Stimulated activated CD8-positive, alpha-beta memory T cell treated with anti-CD3 and anti-CD28 coated beads, Interleukin-4, amount 100 ng/mL, for 24 hours (primary cell): Measurements from ENCODE around the gene NDRG3.
A peak's percentile ranks its signal among the peaks of the same experiment; 100 is the strongest.
"Not testable (repeated sequence)": the region's sequence is repeated elsewhere in the genome, so short reads cannot be mapped to it uniquely, and the experiment has no call there.

Source experiments
- DNase-seq: peaks from one replicate; pipeline ENCODE4 v3.0.0-alpha.2; 2020; ENCODE audit warnings: low read depth

Gene NDRG3

GRCh38 chr20:36644032-36644705, 101.7 kb downstream of the NDRG3 start:
- DNase-seq, result peak; percentile 51

GRCh38 chr20:36642136-36642535, 103.8 kb downstream of the NDRG3 start:
- no peak for DNase-seq

GRCh38 chr20:36641506-36641843, 104.4 kb downstream of the NDRG3 start:
- no peak for DNase-seq

GRCh38 chr20:36638876-36639400, 107.0 kb downstream of the NDRG3 start:
- not testable (repeated sequence) for DNase-seq

GRCh38 chr20:36634342-36634741, 111.5 kb downstream of the NDRG3 start:
- DNase-seq, result no peak

- no peak for DNase-seq
These were observed 112.6 kb downstream of the NDRG3 start for GRCh38 chr20:36633285-36633772.

GRCh38 chr20:36632487-36633284, 113.2 kb downstream of the NDRG3 start:
- no peak for DNase-seq

- no peak for DNase-seq
These were observed 113.8 kb downstream of the NDRG3 start for GRCh38 chr20:36632147-36632486.

- no peak for DNase-seq
These were observed 114.2 kb downstream of the NDRG3 start for GRCh38 chr20:36631646-36632045.

GRCh38 chr20:36629719-36630681, 115.9 kb downstream of the NDRG3 start:
- no peak for DNase-seq

- no peak for DNase-seq
These were observed 117.8 kb downstream of the NDRG3 start for GRCh38 chr20:36628076-36628475.

GRCh38 chr20:36624944-36625324, 121.0 kb downstream of the NDRG3 start:
- DNase-seq, result no peak

- no peak for DNase-seq
These were observed 121.6 kb downstream of the NDRG3 start for GRCh38 chr20:36624068-36624943.

- no peak for DNase-seq
These were observed 122.4 kb downstream of the NDRG3 start for GRCh38 chr20:36623444-36623843.

GRCh38 chr20:36620917-36621316, 125.0 kb downstream of the NDRG3 start:
- DNase-seq, result no peak

- DNase-seq, result no peak
These were observed 130.9 kb downstream of the NDRG3 start for GRCh38 chr20:36614781-36615557.

- no peak for DNase-seq
These were observed 131.9 kb downstream of the NDRG3 start for GRCh38 chr20:36613974-36614373.

GRCh38 chr20:36611625-36612024, 134.3 kb downstream of the NDRG3 start:
- DNase-seq, result no peak

- not testable (repeated sequence) for DNase-seq
These were observed 137.5 kb downstream of the NDRG3 start for GRCh38 chr20:36608388-36608728.

GRCh38 chr20:36607586-36608387, 138.1 kb downstream of the NDRG3 start:
- DNase-seq, result no peak
